HCT116 (cell line): ENCODE measurements around the gene LAPTM4A.

ENCODE experiments used
- CEBPB ChIP-seq: IDR thresholded peaks from 2 replicates; pipeline ENCODE4 v1.6.1; 2012; ENCODE audit warnings: low read depth
- CTCF ChIP-seq, 3 experiments: fragments of 200-600 bp in 1 of 3; sonication (generic) in 1 of 3; IDR thresholded peaks in 2 of 3; conservative IDR thresholded peaks in 1 of 3; 2 replicates each; pipeline ENCODE4 v1.5.1; 2012 to 2017; ENCODE audit warnings: low read depth in 2 of 3, low read length in 2 of 3, antibody characterized with exemption in 1 of 3, borderline replicate concordance in 1 of 3, control low read depth in 1 of 3, mild to moderate bottlenecking in 1 of 3, mixed read lengths in 1 of 3, mixed run types in 1 of 3, moderate library complexity in 1 of 3; ENCODE audit not compliant: insufficient read depth in 1 of 3
- EGR1 ChIP-seq: IDR thresholded peaks from 2 replicates; pipeline ENCODE4 v1.6.1; 2012; ENCODE audit warnings: low read depth
- EZH2phosphoT487 ChIP-seq: fragments of 200-600 bp; IDR thresholded peaks from 2 replicates; pipeline ENCODE4 v1.6.1; 2018; ENCODE audit warnings: antibody characterized with exemption, borderline replicate concordance
- POLR2A ChIP-seq: IDR thresholded peaks from 2 replicates; pipeline ENCODE4 v1.7.0; 2011; ENCODE audit warnings: borderline replicate concordance; ENCODE audit not compliant: insufficient read depth, insufficient read length; ENCODE audit errors: extremely low read depth
- POLR2AphosphoS5 ChIP-seq: IDR thresholded peaks from 2 replicates; pipeline ENCODE4 v1.6.1; 2011; ENCODE audit warnings: mild to moderate bottlenecking, low read depth, low read length, moderate library complexity
- ZFX ChIP-seq: fragments of 450-650 bp; IDR thresholded peaks from 2 replicates; pipeline ENCODE4 v1.6.1; 2017

- TF ChIP-seq POLR2A: no peak
- no peak for TF ChIP-seq EGR1
- TF ChIP-seq CTCF (IDR thresholded peaks at IDR 0.05 in 2 of 3, conservative IDR thresholded peaks at IDR 0.05 in 1 of 3; ENCODE audit: borderline replicate concordance in 1 of 3, insufficient read depth in 1 of 3, low read depth in 2 of 3, low read length in 2 of 3): no peak
- no peak for TF ChIP-seq ZFX
- TF ChIP-seq CEBPB: no peak
- TF ChIP-seq POLR2AphosphoS5: no peak
- TF ChIP-seq EZH2phosphoT487: no peak
These were observed 42.8 kb upstream of the LAPTM4A start for GRCh38 chr2:20094142-20094755.
